ENCODE data around the gene PSMC4. TPM values are rescaled to one million over a fixed set of nuclear protein-coding genes. Genes with fewer than 3 reads are reported as not detected.

Gene PSMC4
- polyA plus RNA-seq, 3 donors = 81.1 to 93.7 (median 86.7) TPM

Other genes starting within 250 kb of the PSMC4 start
- 1 to 10 TPM in 2 of 3 donors, under 1 TPM in 1; 0.97 to 5.5 (median 2.3) TPM for gene CLC, start 233.1 kb upstream of the PSMC4 start, polyA plus RNA-seq (ENCODE audit: insufficient read length in 3 of 3)
- not detected for gene LEUTX, start 192.3 kb upstream of the PSMC4 start, polyA plus RNA-seq (ENCODE audit: insufficient read length in 3 of 3)
- gene DYRK1B, start 137.0 kb upstream of the PSMC4 start, polyA plus RNA-seq (ENCODE audit: insufficient read length in 3 of 3) = 10 to 100 TPM; 28.2 to 34.5 (median 32.1) TPM
- gene FBL, start 124.8 kb upstream of the PSMC4 start, polyA plus RNA-seq (ENCODE audit: insufficient read length in 3 of 3) = 100 to 1,000 TPM; 345 to 389 (median 381) TPM
- 1 to 10 TPM; 5.4 to 9.4 (median 9.2) TPM for gene FCGBP, start 36.5 kb upstream of the PSMC4 start, polyA plus RNA-seq (ENCODE audit: insufficient read length in 3 of 3)
- gene ZNF546, start 25.9 kb downstream of the PSMC4 start, polyA plus RNA-seq (ENCODE audit: insufficient read length in 3 of 3) = 1 to 10 TPM; 4.9 to 6.2 (median 6.1) TPM
- 10 to 100 TPM; 20.6 to 22.9 (median 21.5) TPM for gene ZNF780B, start 85.1 kb downstream of the PSMC4 start, polyA plus RNA-seq (ENCODE audit: insufficient read length in 3 of 3)
- gene ZNF780A, start 119.8 kb downstream of the PSMC4 start, polyA plus RNA-seq (ENCODE audit: insufficient read length in 3 of 3) = 10 to 100 TPM; 20.1 to 24.2 (median 20.2) TPM
- 10 to 100 TPM; 10.6 to 12.8 (median 11.6) TPM for gene MAP3K10, start 220.3 kb downstream of the PSMC4 start, polyA plus RNA-seq (ENCODE audit: insufficient read length in 3 of 3)
- gene TTC9B, start 247.2 kb downstream of the PSMC4 start, polyA plus RNA-seq (ENCODE audit: insufficient read length in 3 of 3) = under 1 TPM in 1 of 3 donors, not detected in 2; 0.16 TPM